NCI-H2196 (cell line): Measurements from ENCODE around the gene PPP1R8.

Source experiments
- DNase-seq: peaks from one replicate; lab custom pipeline; 2025; ENCODE audit not compliant: unreplicated experiment; lab: John Stamatoyannopoulos, UW

Gene PPP1R8

DNA sequence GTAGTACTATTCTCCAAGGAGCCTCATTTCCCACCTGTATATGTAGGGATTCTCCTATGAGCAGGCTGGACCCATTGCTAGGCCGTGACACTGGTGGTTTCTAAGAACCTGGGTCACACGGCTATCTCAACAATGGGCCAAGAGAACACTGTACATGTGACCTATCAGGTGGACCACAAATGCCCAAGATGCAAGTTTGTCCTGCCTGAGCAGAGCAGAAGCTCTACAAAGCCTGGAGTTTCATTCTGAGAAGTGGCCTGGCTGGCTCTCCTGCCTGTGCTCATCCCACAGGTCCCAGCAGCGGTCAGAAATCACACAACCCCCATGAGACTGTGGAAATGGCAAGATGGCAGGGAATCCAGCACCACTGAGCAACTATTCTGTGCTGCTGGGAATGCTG lies 58.9 kb downstream of the PPP1R8 start:
- no peak for DNase-seq

DNA sequence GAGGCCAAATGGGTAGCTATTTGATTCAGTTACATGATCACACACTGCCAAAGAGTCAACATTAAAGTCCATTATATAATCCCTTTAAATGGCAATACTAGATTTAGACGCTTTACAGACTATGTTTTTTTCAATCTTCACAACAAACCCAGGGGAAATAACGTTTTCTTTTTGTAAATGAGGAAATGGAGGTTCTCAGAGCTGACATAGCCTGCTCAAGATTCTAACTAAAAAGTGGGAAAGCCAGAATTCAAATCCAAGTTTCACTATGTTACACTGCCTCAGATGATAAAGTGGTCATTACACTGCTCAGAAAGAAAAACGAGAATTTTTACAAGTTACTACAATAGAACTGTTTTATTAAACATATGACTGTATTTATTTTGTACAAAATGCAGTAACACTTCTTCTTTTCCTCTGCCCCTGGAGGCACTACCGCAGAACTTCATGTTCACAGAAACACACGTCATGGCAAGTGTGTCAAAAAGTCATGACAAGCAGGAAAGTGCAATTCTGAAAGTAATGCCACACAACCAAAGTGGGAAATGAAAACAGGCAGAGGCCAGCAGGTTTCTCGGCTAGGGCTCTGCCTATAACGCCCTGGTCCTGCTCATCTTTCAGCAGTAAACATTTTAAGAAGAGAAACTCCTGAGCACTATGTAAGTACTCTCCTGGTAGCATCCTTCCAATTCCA lies 60.8 kb downstream of the PPP1R8 start:
- DNase-seq = no peak

DNA sequence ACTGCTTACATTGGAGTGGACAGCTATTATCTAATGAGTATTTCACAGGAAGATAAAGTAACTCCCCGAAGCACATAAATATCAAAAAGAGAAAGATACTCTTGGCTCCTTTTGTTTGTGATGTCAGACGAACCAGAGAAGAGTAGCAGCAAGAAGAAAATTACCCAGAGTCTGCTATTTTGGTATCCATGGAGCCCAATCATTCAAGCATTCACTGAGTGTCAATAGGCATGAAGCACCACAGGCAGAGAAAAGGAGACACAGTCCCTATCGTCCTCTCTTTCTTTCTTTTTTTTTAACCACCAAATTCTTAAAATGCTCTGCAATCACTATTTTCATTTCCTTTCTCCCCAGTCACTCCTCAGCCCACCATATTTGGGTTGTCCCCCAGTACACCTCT lies 63.9 kb downstream of the PPP1R8 start:
- no peak for DNase-seq
